NB4 (cell line): Measurements from ENCODE around the gene TAS1R2.
"Not testable (repeated sequence)": the region's sequence is repeated elsewhere in the genome, so short reads cannot be mapped to it uniquely, and the experiment has no call there.

Source experiments
- DNase-seq: peaks from one replicate; pipeline ENCODE4 v3.0.0; 2010; ENCODE audit warnings: low read depth
- H3K4me3 ChIP-seq: one replicate; pipeline ENCODE4 v1.5.1; 2011; ENCODE audit warnings: mild to moderate bottlenecking, low read depth, low read length, moderate library complexity
- CTCF ChIP-seq: IDR thresholded peaks from one replicate; pipeline ENCODE4 v1.5.1; 2012; ENCODE audit warnings: low read depth, low read length
- MAX ChIP-seq: IDR thresholded peaks from 2 replicates; pipeline ENCODE4 v1.6.1; 2011; ENCODE audit warnings: low read depth, low read length
- MYC ChIP-seq: IDR thresholded peaks from 2 replicates; pipeline ENCODE4 v1.6.1; 2011; ENCODE audit warnings: low read depth, low read length
- POLR2A ChIP-seq: IDR thresholded peaks from 2 replicates; pipeline ENCODE4 v1.6.1; 2011; ENCODE audit warnings: mild to moderate bottlenecking; ENCODE audit not compliant: insufficient read length; ENCODE audit errors: extremely low read depth

The TAS1R2 gene

DNA sequence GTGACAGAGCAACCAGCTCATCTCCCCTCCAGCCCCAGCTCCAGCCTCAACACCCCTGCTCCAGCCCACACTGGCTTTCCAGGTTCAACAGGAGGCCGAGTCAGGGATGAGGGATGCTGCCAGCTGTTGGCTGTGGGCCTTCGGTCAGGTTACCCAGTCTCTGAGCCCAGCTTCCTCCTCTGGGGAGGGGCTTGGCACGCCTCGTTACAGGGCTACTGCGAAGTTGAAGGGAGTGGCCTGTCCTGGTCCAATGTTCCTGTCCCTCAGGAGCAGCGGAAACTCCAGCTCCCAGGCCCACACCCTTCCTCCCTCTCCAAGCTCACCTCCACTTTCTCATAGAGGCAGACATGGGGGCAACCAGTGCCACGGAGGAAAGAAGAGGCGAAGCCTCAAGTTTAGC, 15.1 kb upstream of the TAS1R2 start:
- TF ChIP-seq CTCF, result no peak
- TF ChIP-seq POLR2A, result no peak
- TF ChIP-seq MYC, result no peak
- no peak for TF ChIP-seq MAX
- no peak for DNase-seq
- no peak overlapping the region for H3K4me3 ChIP-seq

DNA sequence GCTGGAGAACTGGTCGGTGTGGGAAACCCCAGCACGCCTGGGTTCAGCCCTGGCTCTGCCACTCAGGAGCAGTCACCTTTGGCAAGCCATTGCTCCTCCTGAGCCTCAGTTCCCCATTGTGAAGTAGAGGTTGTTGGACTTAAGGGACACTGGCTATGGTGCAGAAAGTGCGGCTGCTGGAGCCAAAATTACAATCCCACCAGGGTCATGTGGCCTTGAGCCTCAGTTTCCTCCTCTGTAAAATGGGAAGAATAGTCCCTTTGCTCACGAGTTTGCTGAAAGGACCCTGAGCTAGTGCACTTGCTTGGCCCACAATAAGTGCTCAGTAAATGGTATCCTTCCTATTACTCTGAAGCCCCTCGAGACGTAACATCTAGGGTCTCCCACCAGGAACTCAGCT, 14.6 kb upstream of the TAS1R2 start:
- TF ChIP-seq MAX, result no peak

DNA sequence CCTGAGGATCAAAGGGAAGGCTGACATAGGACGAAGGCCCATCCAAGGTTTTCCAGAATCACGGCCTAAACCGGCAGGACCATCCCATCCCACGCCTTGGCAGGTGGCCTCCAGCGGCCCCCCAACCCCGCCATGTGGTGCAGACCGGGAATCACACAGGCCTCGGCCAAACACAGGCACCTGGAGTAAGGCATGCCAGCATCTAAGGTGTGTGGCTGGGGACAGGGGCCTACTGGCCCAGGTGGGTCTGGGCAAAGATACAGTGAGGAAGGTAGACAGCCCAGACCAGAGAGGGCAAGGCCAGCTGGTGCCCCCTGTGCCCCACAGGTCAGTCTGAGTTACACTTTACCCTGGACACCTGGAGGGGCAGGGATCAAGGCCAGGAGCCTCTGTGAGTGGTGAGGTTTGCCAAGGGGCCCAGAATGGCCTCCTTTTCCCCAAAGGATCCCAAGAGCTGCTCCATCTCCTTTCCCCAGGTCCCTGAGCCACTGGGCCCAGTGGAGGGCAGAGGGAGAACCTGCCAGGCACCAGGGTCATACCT, 12.7 kb upstream of the TAS1R2 start:
- DNase-seq, result no peak

More for the DNA sequence above, 14.6 kb upstream of the TAS1R2 start:
- no peak overlapping the region for H3K4me3 ChIP-seq
- no peak for DNase-seq

GRCh38 chr1:18871401-18872070, 12.1 kb upstream of the TAS1R2 start:
- TF ChIP-seq MAX (no peak), MYC (no peak), POLR2A (no peak), CTCF (no peak)
- DNase-seq, result no peak
- no peak overlapping the region for H3K4me3 ChIP-seq

More for the DNA sequence above, 12.7 kb upstream of the TAS1R2 start:
- no peak for TF ChIP-seq MAX
- no peak for TF ChIP-seq POLR2A
- no peak for TF ChIP-seq CTCF
- no peak for TF ChIP-seq MYC
- H3K4me3 ChIP-seq, result no peak overlapping the region

DNA sequence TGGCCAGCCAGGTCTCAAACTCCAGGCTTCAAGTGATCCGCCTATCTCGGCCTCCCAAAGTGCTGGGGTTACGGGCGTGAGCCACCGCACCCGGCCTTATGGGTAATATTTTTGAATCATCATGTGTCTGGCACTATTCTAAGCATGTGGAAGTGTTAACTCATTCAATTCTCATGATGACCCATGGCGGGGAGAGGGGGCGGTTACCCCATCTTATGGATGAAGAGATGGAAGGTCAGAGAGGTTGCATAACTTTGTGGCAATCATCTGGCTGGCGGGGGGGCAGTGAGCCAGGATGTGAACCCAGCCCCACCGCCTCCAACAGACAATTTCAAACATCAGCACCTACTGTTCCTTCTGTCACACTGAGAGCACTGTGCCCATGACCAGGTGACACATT, 11.5 kb upstream of the TAS1R2 start:
- TF ChIP-seq CTCF, result no peak
- no peak for TF ChIP-seq POLR2A
- no peak for TF ChIP-seq MYC
- TF ChIP-seq MAX, result no peak
- no peak overlapping the region for H3K4me3 ChIP-seq
- DNase-seq, result no peak

DNA sequence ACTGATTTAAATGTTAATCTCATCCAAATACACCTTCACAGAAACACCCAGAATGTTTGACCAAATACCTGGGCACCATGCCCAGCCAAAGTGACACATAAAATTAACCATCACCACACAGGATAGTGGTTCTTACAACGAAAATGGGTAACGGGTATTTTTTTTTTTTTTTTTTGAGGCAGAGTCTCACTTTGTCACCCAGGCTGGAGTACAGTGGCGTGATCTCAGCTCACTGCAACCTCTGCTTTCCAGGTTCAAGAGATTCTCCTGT, 11.1 kb upstream of the TAS1R2 start:
- H3K4me3 ChIP-seq, DNase-seq: not testable (repeated sequence)

DNA sequence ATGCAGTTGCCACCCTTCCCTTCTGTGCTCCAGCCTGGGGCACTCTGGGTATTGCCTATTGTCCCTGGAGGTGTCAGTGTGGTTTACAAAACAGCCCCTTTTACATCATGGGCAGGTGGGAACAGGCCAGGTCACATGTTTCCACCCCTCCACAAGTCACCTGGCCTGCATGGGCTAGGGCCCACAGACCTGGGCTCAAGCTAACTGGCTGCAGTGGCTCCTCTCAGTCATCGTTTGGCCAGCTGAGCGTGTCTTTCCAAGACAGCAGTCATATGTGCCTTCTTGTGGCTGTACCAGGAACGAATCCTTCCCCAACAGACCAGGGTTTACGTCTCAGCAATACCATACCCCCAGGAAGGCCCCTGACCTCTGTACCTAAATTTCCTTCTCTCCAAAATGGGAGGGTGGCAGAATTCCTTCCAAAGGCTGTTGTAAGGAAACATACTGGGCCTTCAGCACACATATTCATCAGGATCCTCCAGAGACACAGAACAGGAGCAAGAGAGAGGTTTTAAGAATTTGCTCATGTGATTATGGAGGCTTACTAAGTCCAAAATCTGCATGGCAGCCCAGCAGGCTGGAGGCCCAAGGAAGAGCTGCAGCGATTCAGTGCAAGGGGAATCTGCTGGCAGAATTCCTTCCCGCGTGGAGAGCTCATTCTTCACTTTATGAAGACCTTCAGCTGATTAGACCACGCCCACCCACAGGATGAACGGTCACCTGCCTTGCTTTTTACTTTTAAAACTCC, 10.6 kb upstream of the TAS1R2 start:
- TF ChIP-seq CTCF, result no peak
- TF ChIP-seq MYC, result no peak
- no peak for TF ChIP-seq MAX
- TF ChIP-seq POLR2A, result no peak
- no peak overlapping the region for H3K4me3 ChIP-seq
- DNase-seq, result no peak
